PC-3 (cell line): ENCODE data around the gene PCED1A. TPM values are rescaled to one million over a fixed set of nuclear protein-coding genes. Genes with fewer than 3 reads are reported as not detected.

Experiments
- ATAC-seq: fragments of 200-7000 bp; cut with Tn5 transposase; 2 replicates; pipeline ENCODE4 v1.9.1; 2020; ENCODE audit warnings: mild to moderate bottlenecking, moderate library complexity
- BruUV-seq: library from RNA; stranded (reverse); fragments of 400-500 nt; replicated peaks from 2 replicates; lab custom pipeline; 2021; lab: Mats Ljungman, UMichigan
- CTCF ChIA-PET: fragments of 300-600 bp; sonication (Branson Sonifier 250); formaldehyde crosslinking; loops from one replicate; lab custom pipeline; 2022; ENCODE audit warnings: antibody characterized with exemption; lab: Charles Lee
- POLR2A ChIA-PET: fragments of 300-600 bp; sonication (Branson Sonifier 250); formaldehyde crosslinking; loops from one replicate; lab custom pipeline; 2022; ENCODE audit warnings: antibody characterized with exemption; ENCODE audit not compliant: unreplicated experiment; lab: Charles Lee
- DNase-seq: peaks from one replicate; pipeline ENCODE4 v3.0.0-alpha.2; 2015
- H2AFZ ChIP-seq: fragments of 300-600 bp; sonication (generic); 2 replicates; pipeline ENCODE4 v1.6.0; 2016; ENCODE audit warnings: antibody characterized with exemption, low read length
- H3F3A ChIP-seq: fragments of 300-600 bp; sonication (generic); one replicate; pipeline ENCODE4 v1.6.0; 2017; ENCODE audit warnings: antibody characterized with exemption, low read length, control low read depth, mild to moderate bottlenecking; ENCODE audit not compliant: unreplicated experiment
- H3K27ac ChIP-seq: fragments of 300-600 bp; sonication (generic); 2 replicates; pipeline ENCODE4 v1.5.1; 2016; ENCODE audit warnings: mild to moderate bottlenecking, low read length
- H3K27me3 ChIP-seq: fragments of 300-600 bp; sonication (generic); 2 replicates; pipeline ENCODE4 v1.6.1; 2016; ENCODE audit warnings: low read length, mixed read lengths
- H3K36me3 ChIP-seq: fragments of 300-600 bp; sonication (generic); 2 replicates; pipeline ENCODE4 v1.6.1; 2016; ENCODE audit warnings: low read depth, mixed run types, low read length, mixed read lengths
- H3K4me1 ChIP-seq: fragments of 300-600 bp; sonication (generic); 2 replicates; pipeline ENCODE4 v1.5.1; 2016; ENCODE audit warnings: low read length; ENCODE audit not compliant: insufficient read depth
- H3K4me2 ChIP-seq: fragments of 300-600 bp; sonication (generic); 2 replicates; pipeline ENCODE4 v1.6.0; 2016; ENCODE audit warnings: low read length
- H3K4me3 ChIP-seq: fragments of 300-600 bp; sonication (generic); 2 replicates; pipeline ENCODE4 v1.5.1; 2016; ENCODE audit warnings: mild to moderate bottlenecking, low read length, mixed read lengths
- H3K79me2 ChIP-seq: fragments of 300-600 bp; sonication (generic); 2 replicates; pipeline ENCODE4 v1.6.1; 2017; ENCODE audit warnings: low read length, mixed read lengths
- H3K9ac ChIP-seq: fragments of 300-600 bp; sonication (generic); 2 replicates; pipeline ENCODE4 v1.6.0; 2016; ENCODE audit warnings: mild to moderate bottlenecking, low read length
- H3K9me2 ChIP-seq: fragments of 300-600 bp; sonication (generic); replicated peaks from 2 replicates; pipeline ENCODE4 v1.6.1; 2016; ENCODE audit warnings: mixed run types, low read length, mixed read lengths
- H3K9me3 ChIP-seq: fragments of 300-600 bp; sonication (generic); 2 replicates; pipeline ENCODE4 v1.6.1; 2016; ENCODE audit warnings: low read length, mixed read lengths
- H4K20me1 ChIP-seq: fragments of 300-600 bp; sonication (generic); 2 replicates; pipeline ENCODE4 v1.6.1; 2016; ENCODE audit warnings: low read length, mixed read lengths
- EZH2 ChIP-seq: fragments of 300-600 bp; sonication (generic); IDR thresholded peaks from one replicate; pipeline ENCODE4 v1.6.1; 2017; ENCODE audit warnings: antibody characterized with exemption, mild to moderate bottlenecking, low read length; ENCODE audit not compliant: unreplicated experiment
- EZH2phosphoT487 ChIP-seq: fragments of 300-600 bp; sonication (generic); IDR thresholded peaks from 2 replicates; pipeline ENCODE4 v1.6.1; 2018; ENCODE audit warnings: mild to moderate bottlenecking, antibody characterized with exemption, low read length, borderline replicate concordance
- intact Hi-C: fragments of 100-400 bp; cut with micrococcal nuclease; formaldehyde crosslinking; loops from 2 replicates; pipeline ENCODE4 v1.9.0; 2023
- total RNA-seq: library from RNA; depleted of rRNA; stranded (reverse); fragments of >200 nt; gene quantifications from 2 replicates; pipeline ENCODE4 v1.2.3, GENCODE V29; 2014
- TF ChIP-seq, protein P1 (sequence below): fragments of 300-600 bp; sonication (generic); conservative IDR thresholded peaks from 2 replicates; pipeline ENCODE4 v1.5.1; 2017; ENCODE audit warnings: antibody characterized with exemption, low read depth, mild to moderate bottlenecking, low read length

Gene PCED1A
- total RNA-seq, 1 experiment from 2014 or later: 21.9 TPM

GRCh38 chr20:2871661-2872458 lies 31.4 kb upstream of the PCED1A start:
- ChIA-PET CTCF (no interaction called here), POLR2A (no interaction called here)
- TF ChIP-seq EZH2phosphoT487 (no peak), EZH2 (no peak)
- TF ChIP-seq, protein P1, sequence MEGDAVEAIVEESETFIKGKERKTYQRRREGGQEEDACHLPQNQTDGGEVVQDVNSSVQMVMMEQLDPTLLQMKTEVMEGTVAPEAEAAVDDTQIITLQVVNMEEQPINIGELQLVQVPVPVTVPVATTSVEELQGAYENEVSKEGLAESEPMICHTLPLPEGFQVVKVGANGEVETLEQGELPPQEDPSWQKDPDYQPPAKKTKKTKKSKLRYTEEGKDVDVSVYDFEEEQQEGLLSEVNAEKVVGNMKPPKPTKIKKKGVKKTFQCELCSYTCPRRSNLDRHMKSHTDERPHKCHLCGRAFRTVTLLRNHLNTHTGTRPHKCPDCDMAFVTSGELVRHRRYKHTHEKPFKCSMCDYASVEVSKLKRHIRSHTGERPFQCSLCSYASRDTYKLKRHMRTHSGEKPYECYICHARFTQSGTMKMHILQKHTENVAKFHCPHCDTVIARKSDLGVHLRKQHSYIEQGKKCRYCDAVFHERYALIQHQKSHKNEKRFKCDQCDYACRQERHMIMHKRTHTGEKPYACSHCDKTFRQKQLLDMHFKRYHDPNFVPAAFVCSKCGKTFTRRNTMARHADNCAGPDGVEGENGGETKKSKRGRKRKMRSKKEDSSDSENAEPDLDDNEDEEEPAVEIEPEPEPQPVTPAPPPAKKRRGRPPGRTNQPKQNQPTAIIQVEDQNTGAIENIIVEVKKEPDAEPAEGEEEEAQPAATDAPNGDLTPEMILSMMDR: no peak
- Histone ChIP-seq H4K20me1 (peaks cover 15% of the 10 kb centered on the region), H3K9ac (peak overlapping the region; percentile 89; the same call in 1 of the 2 replicates), H3K4me3 (peak overlapping the region; percentile 99), H3K4me2 (peak overlapping the region; percentile 99), H3K79me2 (peaks cover 33% of the 10 kb centered on the region), H3F3A (no peaks in the 10 kb centered on the region), H2AFZ (peak overlapping the region; percentile 82), H3K36me3 (no peaks in the 10 kb centered on the region), H3K4me1 (peaks cover 44% of the 10 kb centered on the region), H3K27ac (no peak overlapping the region), H3K9me3 (no peaks in the 10 kb centered on the region), H3K27me3 (no peaks in the 10 kb centered on the region), H3K9me2 (no peaks in the 10 kb centered on the region)
- ATAC-seq (no peak), DNase-seq (no peak)
- BruUV-seq: no TSS peak
- intact Hi-C loops: loop anchor here (5.0 kb wide), 1 partner anchor 125 kb away; no protein-coding TSS in a partner anchor

DNA sequence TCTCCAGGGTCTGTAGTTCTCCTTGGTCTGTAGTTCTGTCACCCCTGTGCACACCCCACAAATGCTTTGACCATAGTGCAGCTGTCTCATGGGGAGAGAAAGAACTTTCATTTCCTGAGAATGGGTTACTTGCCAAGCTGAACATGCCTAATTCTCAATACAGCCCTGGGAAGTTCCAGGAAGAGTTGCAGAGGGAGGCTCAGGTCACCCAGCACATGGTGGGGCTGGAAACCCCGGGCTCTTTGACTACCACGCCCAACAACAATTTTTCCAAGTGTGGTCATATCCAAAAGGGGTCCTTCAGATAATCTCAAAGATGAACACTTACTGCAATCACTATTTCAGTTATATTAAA lies 30.6 kb upstream of the PCED1A start:
- peaks cover 44% of the 10 kb centered on the region for H3K4me1 ChIP-seq
- DNase-seq (no peak), ATAC-seq (no peak)
- peak overlapping the region; percentile 57 for H3K27ac ChIP-seq
- intact Hi-C loops: loop anchor here (5.0 kb wide), 1 partner anchor 126 kb away; no protein-coding TSS in a partner anchor
- peak overlapping the region; percentile 54 for H3K4me2 ChIP-seq
- POLR2A ChIA-PET: no interaction called here
- H3K9me2 ChIP-seq: no peaks in the 10 kb centered on the region
- no peaks in the 10 kb centered on the region for H3F3A ChIP-seq
- peak overlapping the region; percentile 37; the same call in 1 of the 2 replicates for H2AFZ ChIP-seq
- H3K36me3 ChIP-seq: no peaks in the 10 kb centered on the region
- no peaks in the 10 kb centered on the region for H3K9me3 ChIP-seq
- H3K4me3 ChIP-seq: no peak overlapping the region
- peaks cover 26% of the 10 kb centered on the region for H3K79me2 ChIP-seq
- 0 out of 2 replicates have a peak, but pooled peaks cover 10% of the 10 kb centered on the region for H4K20me1 ChIP-seq
- CTCF ChIA-PET: no interaction called here
- peak overlapping the region; percentile 6; the same call in 1 of the 2 replicates for H3K9ac ChIP-seq
- H3K27me3 ChIP-seq: no peaks in the 10 kb centered on the region
- no TSS peak for BruUV-seq
- TF ChIP-seq EZH2: no peak
- TF ChIP-seq, protein P1: no peak
- TF ChIP-seq EZH2phosphoT487: no peak

GRCh38 chr20:2869381-2869780 lies 28.9 kb upstream of the PCED1A start:
- intact Hi-C loops: no loop called here
- POLR2A ChIA-PET: no interaction called here
- TF ChIP-seq, protein P1: no peak
- TF ChIP-seq EZH2phosphoT487: no peak
- no peak for TF ChIP-seq EZH2
- H3F3A ChIP-seq: no peaks in the 10 kb centered on the region
- no peak overlapping the region for H3K4me2 ChIP-seq
- H3K36me3 ChIP-seq: no peaks in the 10 kb centered on the region
- no peak overlapping the region for H3K9ac ChIP-seq
- no peaks in the 10 kb centered on the region for H3K9me2 ChIP-seq
- H3K9me3 ChIP-seq: no peaks in the 10 kb centered on the region
- H3K27ac ChIP-seq: no peak overlapping the region
- DNase-seq: no peak
- H2AFZ ChIP-seq: no peak overlapping the region
- CTCF ChIA-PET: no interaction called here
- 0 out of 2 replicates have a peak, but pooled peaks cover 5% of the 10 kb centered on the region for H4K20me1 ChIP-seq
- no peak for ATAC-seq
- no TSS peak for BruUV-seq
- peaks cover 9% of the 10 kb centered on the region for H3K79me2 ChIP-seq
- peaks cover 34% of the 10 kb centered on the region for H3K4me1 ChIP-seq
- H3K4me3 ChIP-seq: no peak overlapping the region
- no peaks in the 10 kb centered on the region for H3K27me3 ChIP-seq
